Stimulated activated CD8-positive, alpha-beta memory T cell treated with anti-CD3 and anti-CD28 coated beads, Interleukin-7, amount 100 ng/mL, for 1 hour (primary cell): ENCODE measurements around the gene LBR.
"Not testable (repeated sequence)": the region's sequence is repeated elsewhere in the genome, so short reads cannot be mapped to it uniquely, and the experiment has no call there.

Source experiments
- DNase-seq, 2 donors: peaks; one replicate each; pipeline ENCODE4 v3.0.0-alpha.2; 2020; ENCODE audit warnings: low read depth in 2 of 2

The LBR gene

GRCh38 chr1:225422795-225423517 lies 4.9 kb downstream of the LBR start:
- no peak for DNase-seq

- DNase-seq: no peak
These were observed 5.7 kb downstream of the LBR start for GRCh38 chr1:225422031-225422605.

GRCh38 chr1:225418598-225418997 lies 9.2 kb downstream of the LBR start:
- no peak for DNase-seq

- DNase-seq: no peak
These were observed 9.8 kb downstream of the LBR start for GRCh38 chr1:225418059-225418458.

GRCh38 chr1:225415967-225416745 lies 11.7 kb downstream of the LBR start:
- DNase-seq: no peak

- DNase-seq: no peak
These were observed 12.5 kb downstream of the LBR start for GRCh38 chr1:225415307-225415706.

GRCh38 chr1:225413708-225414375 lies 14.0 kb downstream of the LBR start:
- no peak for DNase-seq

- no peak for DNase-seq
These were observed 15.0 kb downstream of the LBR start for GRCh38 chr1:225412803-225413351.

GRCh38 chr1:225412321-225412720 lies 15.5 kb downstream of the LBR start:
- no peak for DNase-seq

- DNase-seq: no peak
These were observed 17.8 kb downstream of the LBR start for GRCh38 chr1:225410036-225410435.

- DNase-seq: no peak
These were observed 18.8 kb downstream of the LBR start for GRCh38 chr1:225409051-225409450.

GRCh38 chr1:225408249-225408648 lies 19.6 kb downstream of the LBR start:
- DNase-seq: no peak

GRCh38 chr1:225407755-225408154 lies 20.1 kb downstream of the LBR start:
- DNase-seq: no peak

GRCh38 chr1:225406976-225407725 lies 20.7 kb downstream of the LBR start:
- no peak for DNase-seq

- no peak for DNase-seq
These were observed 26.9 kb downstream of the LBR start for GRCh38 chr1:225400968-225401367.

- no peak for DNase-seq
These were observed 31.5 kb downstream of the LBR start for GRCh38 chr1:225396357-225396756.

GRCh38 chr1:225389843-225390242 lies 38.0 kb downstream of the LBR start:
- DNase-seq: no peak

GRCh38 chr1:225388372-225388771 lies 39.5 kb downstream of the LBR start:
- no peak for DNase-seq

- DNase-seq: not testable (repeated sequence)
These were observed 41.0 kb downstream of the LBR start for GRCh38 chr1:225386860-225387259.

- DNase-seq: no peak
These were observed 47.1 kb downstream of the LBR start for GRCh38 chr1:225380691-225381090.

- no peak for DNase-seq
These were observed 49.0 kb downstream of the LBR start for GRCh38 chr1:225378880-225379279.
